Measurements from ENCODE around the gene CATSPERZ. TPM values are rescaled to one million over a fixed set of nuclear protein-coding genes. Genes with fewer than 3 reads are reported as not detected.

Gene CATSPERZ
- total and polyA plus RNA-seq, 2 of the 8 experiments (the other 6 are each of a cell fraction or from before 2014, with no cell fraction given), result 0.77 TPM; not detected in 1

DNA sequence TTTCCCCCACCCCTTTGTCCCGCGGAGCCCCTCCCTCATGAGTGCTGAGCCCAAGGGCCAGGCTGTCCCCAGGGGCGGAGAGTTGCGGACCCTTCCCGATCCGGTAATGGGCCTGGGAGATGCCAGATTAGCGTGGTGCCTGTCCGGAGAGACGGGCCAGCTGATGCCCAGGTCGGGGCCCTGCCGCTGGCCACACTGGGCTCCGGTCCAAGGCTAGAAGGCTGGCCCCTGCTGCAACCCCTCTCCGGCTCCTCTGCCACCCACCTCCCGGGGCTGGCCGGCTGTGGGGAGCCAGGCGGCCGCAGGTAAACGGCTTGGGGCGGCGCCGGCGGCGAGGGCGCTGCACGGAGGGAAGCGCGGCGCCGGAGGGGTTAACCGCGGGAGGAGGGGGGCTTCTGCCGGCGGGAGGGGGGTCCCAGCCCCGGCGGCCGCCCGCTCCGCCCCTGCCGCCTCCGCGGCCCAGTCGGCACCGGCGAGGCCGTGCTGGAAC is 8.9 kb upstream of the CATSPERZ start, which contains the start of gene KCNK4:
Gene KCNK4, plus strand, starts transcription at position 41 of the 490 bp plus-strand sequence. CDS start 1,717 bp downstream, outside the sequence.
- Histone ChIP-seq H2BK120ac (replicated peaks; ENCODE audit: low read depth, low read length) (no peak within 1 kb of the TSS), H3K4ac (replicated peaks; ENCODE audit: insufficient read length, low read depth, low read length) (no peak within 1 kb of the TSS), H2BK5ac (ENCODE audit: low read depth, low read length) (no peak within 1 kb of the TSS), H3K27me3 (replicated peaks in 1 of 4; ENCODE audit: control insufficient read depth in 3 of 4, extremely low read depth in 1 of 4, insufficient read depth in 3 of 4, low read length in 3 of 4) (peaks cover 58 to 73% (median 71%) of the 10 kb centered on the region in 4 experiments), H3K14ac (ENCODE audit: insufficient read length) (no peak within 1 kb of the TSS), H2BK15ac (ENCODE audit: low read length) (no peak within 1 kb of the TSS), H3K27ac (ENCODE audit: low read depth, low read length) (no peak within 1 kb of the TSS), H2BK12ac (ENCODE audit: low read depth, low read length) (0 out of 2 replicates have a peak within 1 kb of the TSS, but pooled peaks have one; percentile 23), H3K79me1 (ENCODE audit: low read depth, low read length) (no peaks in the 10 kb centered on the region), H3K4me3 (ENCODE audit: extremely low read depth in 1 of 4, insufficient read depth in 2 of 4, low read depth in 3 of 4, low read length in 4 of 4) (peak within 1 kb of the TSS; percentile 21 to 64 (median 34)), H3K9me3 (ENCODE audit: insufficient read depth in 2 of 2, low read depth in 1 of 2, low read length in 1 of 2) (no peaks in the 10 kb centered on the region), H3K79me2 (ENCODE audit: control insufficient read depth in 1 of 2, insufficient read depth in 2 of 2, low read length in 2 of 2) (no peaks in the 10 kb centered on the region), H3K56ac (replicated peaks; ENCODE audit: insufficient read length, low read depth, low read length) (no peak within 1 kb of the TSS), H3K9ac (replicated peaks in 1 of 4; ENCODE audit: extremely low read depth in 1 of 4, low read depth in 3 of 4, low read length in 3 of 4) (no peak within 1 kb of the TSS), H3K23me2 (ENCODE audit: low read depth, low read length) (peaks cover 5% of the 10 kb centered on the region; the same call in 1 of the 2 replicates), H4K20me1 (replicated peaks in 1 of 2; ENCODE audit: control insufficient read depth in 1 of 2, insufficient read depth in 2 of 2, low read length in 2 of 2) (peaks cover 5 to 25% of the 10 kb centered on the region in 2 experiments), H4K91ac (replicated peaks; ENCODE audit: insufficient read length, low read length) (no peak within 1 kb of the TSS), H4K8ac (ENCODE audit: extremely low read depth, insufficient read depth, low read length) (no peak within 1 kb of the TSS; the same call in 1 of the 2 replicates), H3K36me3 (ENCODE audit: control insufficient read depth in 2 of 4, insufficient read depth in 4 of 4, low read length in 3 of 4) (peaks cover 0 to 9% (median 0%) of the 10 kb centered on the region in 4 experiments; a peak in 1 of 8 replicates), H3K4me1 (replicated peaks in 1 of 4; ENCODE audit: control insufficient read depth in 3 of 4, insufficient read depth in 4 of 4, low read length in 3 of 4) (peaks cover 0 to 9% (median 2%) of the 10 kb centered on the region in 4 experiments; a peak in 5 of 7 replicates), H4K5ac (ENCODE audit: insufficient read length, low read depth, low read length) (no peak within 1 kb of the TSS), H3K4me2 (ENCODE audit: insufficient read depth in 1 of 2, low read depth in 2 of 2, low read length in 2 of 2) (peak within 1 kb of the TSS; percentile 20 to 88), H3K23ac (ENCODE audit: insufficient read length) (no peak within 1 kb of the TSS), H2AK5ac (ENCODE audit: low read depth, low read length) (no peak within 1 kb of the TSS), H2BK20ac (ENCODE audit: low read length) (no peak within 1 kb of the TSS), H2AFZ (ENCODE audit: low read length) (peak within 1 kb of the TSS; percentile 18; the same call in 1 of the 2 replicates), H3K18ac (ENCODE audit: extremely low read depth, low read length) (no peak within 1 kb of the TSS)
- ChIA-PET CTCF (ENCODE audit: partially characterized antibody) (interaction anchor here (0.8 to 11.4 kb wide), 4 partner anchors 11 to 211 kb away, joined by 3 to 134 read pairs (median 6); partner anchors contain the start of genes CATSPERZ, ESRRA, NUDT22 and TRPT1), POLR2A (ENCODE audit: partially characterized antibody) (interaction anchor here (1.1 to 2.8 kb wide), 4 partner anchors 14 to 43 kb away, joined by 3 to 10 read pairs (median 5); no protein-coding TSS in a partner anchor)
- DNase-seq (ENCODE audit: low read depth in 1 of 2, low spot score in 2 of 2) (peak in 1 of 2 experiments; percentile 73), FAIRE-seq (no peak)
- TF ChIP-seq TAF1 (IDR thresholded peaks at IDR 0.05; ENCODE audit: low read depth, low read length) (no peak), EZH2 (IDR thresholded peaks at IDR 0.05; ENCODE audit: low read depth, low read length, severe bottlenecking) (peak; percentile 63), BRCA1 (IDR thresholded peaks at IDR 0.05; ENCODE audit: low read depth, low read length) (no peak), SUZ12 (IDR thresholded peaks at IDR 0.05; ENCODE audit: low read length) (peak; percentile 30; the same call in 1 of the 2 replicates), EP300 (IDR thresholded peaks at IDR 0.05; ENCODE audit: borderline replicate concordance in 1 of 2, low read depth in 2 of 2, low read length in 2 of 2) (no peak), JUND (IDR thresholded peaks at IDR 0.05; ENCODE audit: low read length) (no peak)
- 6% methylated on average over 8 of the region's 45 CpGs; no CpG with 5 or more reads in 1 of the 2 experiments for WGBS, 2 experiments (ENCODE audit: extremely low coverage in 1 of 2, insufficient coverage in 1 of 2, insufficient read length in 1 of 2, insufficient replicate concordance in 2 of 2, low coverage in 1 of 2, low lambda C conversion rate in 2 of 2, missing lambda C conversion rate in 1 of 2)
